ENCODE results near the gene SCTR.

The SCTR gene

GRCh38 chr2:119429225-119429981, 94.9 kb downstream of the SCTR start:
- Histone ChIP-seq H3K79me2 (peaks cover 25% of the 10 kb centered on the region), H3K27me3 (ENCODE audit: control insufficient read depth, insufficient read depth, low read length) (no peaks in the 10 kb centered on the region), H3K4me3 (ENCODE audit: low read depth, low read length) (peak overlapping the region; percentile 96), H3K9me3 (ENCODE audit: control insufficient read depth, low read length) (no peaks in the 10 kb centered on the region), H3K9ac (no peak overlapping the region), H3K4me2 (ENCODE audit: low read length) (peak overlapping the region; percentile 80), H2AFZ (no peak overlapping the region), H3K27ac (peak overlapping the region; percentile 100), H3K4me1 (peaks cover 50% of the 10 kb centered on the region), H3K36me3 (ENCODE audit: control insufficient read depth, insufficient read depth, low read length) (no peaks in the 10 kb centered on the region)
- no peak for TF ChIP-seq CTCF (IDR thresholded peaks at IDR 0.05)

GRCh38 chr2:119428488-119429224, 95.6 kb downstream of the SCTR start:
- peaks cover 50% of the 10 kb centered on the region for H3K4me1 ChIP-seq
- H3K4me2 ChIP-seq (ENCODE audit: low read length): peak overlapping the region; percentile 49
- no peaks in the 10 kb centered on the region for H3K27me3 ChIP-seq (ENCODE audit: control insufficient read depth, insufficient read depth, low read length)
- no peak for TF ChIP-seq CTCF (IDR thresholded peaks at IDR 0.05)
- peak overlapping the region; percentile 96 for H3K4me3 ChIP-seq (ENCODE audit: low read depth, low read length)
- H3K27ac ChIP-seq: peak overlapping the region; percentile 100
- peaks cover 18% of the 10 kb centered on the region for H3K79me2 ChIP-seq
- H3K9ac ChIP-seq: no peak overlapping the region
- no peaks in the 10 kb centered on the region for H3K9me3 ChIP-seq (ENCODE audit: control insufficient read depth, low read length)
- no peaks in the 10 kb centered on the region for H3K36me3 ChIP-seq (ENCODE audit: control insufficient read depth, insufficient read depth, low read length)
- no peak overlapping the region for H2AFZ ChIP-seq

- Histone ChIP-seq H2AFZ (no peak overlapping the region), H3K4me1 (peaks cover 50% of the 10 kb centered on the region), H3K9me3 (ENCODE audit: control insufficient read depth, low read length) (no peaks in the 10 kb centered on the region), H3K27ac (peak overlapping the region; percentile 74), H3K27me3 (ENCODE audit: control insufficient read depth, insufficient read depth, low read length) (no peaks in the 10 kb centered on the region), H3K4me3 (ENCODE audit: low read depth, low read length) (peak overlapping the region; percentile 11), H3K9ac (no peak overlapping the region), H3K4me2 (ENCODE audit: low read length) (no peak overlapping the region), H3K36me3 (ENCODE audit: control insufficient read depth, insufficient read depth, low read length) (no peaks in the 10 kb centered on the region), H3K79me2 (peaks cover 9% of the 10 kb centered on the region)
- TF ChIP-seq CTCF (IDR thresholded peaks at IDR 0.05): no peak
Measured at GRCh38 chr2:119427756-119428155, 96.5 kb downstream of the SCTR start.

GRCh38 chr2:119426801-119427395, 97.4 kb downstream of the SCTR start:
- peaks cover 50% of the 10 kb centered on the region for H3K4me1 ChIP-seq
- H3K4me3 ChIP-seq (ENCODE audit: low read depth, low read length): peak overlapping the region; percentile 13
- H2AFZ ChIP-seq: peak overlapping the region; percentile 78
- no peaks in the 10 kb centered on the region for H3K27me3 ChIP-seq (ENCODE audit: control insufficient read depth, insufficient read depth, low read length)
- H3K79me2 ChIP-seq: peaks cover under 1% of the 10 kb centered on the region
- H3K9ac ChIP-seq: peak overlapping the region; percentile 31
- H3K27ac ChIP-seq: peak overlapping the region; percentile 74
- peak overlapping the region; percentile 14 for H3K4me2 ChIP-seq (ENCODE audit: low read length)
- no peaks in the 10 kb centered on the region for H3K9me3 ChIP-seq (ENCODE audit: control insufficient read depth, low read length)
- no peak for TF ChIP-seq CTCF (IDR thresholded peaks at IDR 0.05)
- H3K36me3 ChIP-seq (ENCODE audit: control insufficient read depth, insufficient read depth, low read length): no peaks in the 10 kb centered on the region

All from parathyroid adenoma (tissue), 2 donors.